GM18505 (cell line): ENCODE results near the gene MFAP2.
"Not testable (repeated sequence)": the region's sequence is repeated elsewhere in the genome, so short reads cannot be mapped to it uniquely, and the experiment has no call there.

Experiments
- ATAC-seq: cut with Tn5 transposase; IDR thresholded peaks from one replicate; pipeline ENCODE4 v1.9.1; 2021; ENCODE audit not compliant: unreplicated experiment
- POLR2A ChIP-seq: IDR thresholded peaks from 4 replicates; pipeline ENCODE4 v1.6.1; 2011; ENCODE audit warnings: borderline replicate concordance; ENCODE audit not compliant: insufficient read depth, insufficient read length; ENCODE audit errors: extremely low read depth

The MFAP2 gene

GRCh38 chr1:16958475-16958874, 21.9 kb downstream of the MFAP2 start:
- no peak for ATAC-seq
- TF ChIP-seq POLR2A = no peak

- TF ChIP-seq POLR2A = no peak
- ATAC-seq = no peak
Observed at GRCh38 chr1:16957731-16958130, 22.7 kb downstream of the MFAP2 start.

- no peak for TF ChIP-seq POLR2A
- ATAC-seq = no peak
Observed at GRCh38 chr1:16956775-16957174, 23.6 kb downstream of the MFAP2 start.

DNA sequence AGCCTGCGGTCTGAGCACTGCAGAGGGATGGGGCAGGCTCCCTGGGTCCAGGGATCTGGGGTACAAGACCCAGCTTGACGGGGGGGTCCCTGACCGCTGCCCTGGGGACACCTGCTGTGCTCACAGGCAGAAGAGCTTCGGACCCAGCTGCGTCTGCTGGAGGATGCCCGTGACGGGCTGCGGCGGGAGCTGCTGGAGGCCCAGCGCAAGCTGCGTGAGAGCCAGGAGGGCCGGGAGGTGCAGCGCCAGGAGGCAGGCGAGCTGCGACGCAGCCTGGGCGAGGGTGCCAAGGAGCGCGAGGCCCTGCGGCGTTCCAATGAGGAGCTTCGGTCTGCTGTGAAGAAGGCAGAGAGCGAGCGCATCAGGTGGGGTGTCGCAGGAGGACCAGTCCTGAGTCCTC, 25.2 kb downstream of the MFAP2 start:
- ATAC-seq = no peak
- TF ChIP-seq POLR2A = no peak

DNA sequence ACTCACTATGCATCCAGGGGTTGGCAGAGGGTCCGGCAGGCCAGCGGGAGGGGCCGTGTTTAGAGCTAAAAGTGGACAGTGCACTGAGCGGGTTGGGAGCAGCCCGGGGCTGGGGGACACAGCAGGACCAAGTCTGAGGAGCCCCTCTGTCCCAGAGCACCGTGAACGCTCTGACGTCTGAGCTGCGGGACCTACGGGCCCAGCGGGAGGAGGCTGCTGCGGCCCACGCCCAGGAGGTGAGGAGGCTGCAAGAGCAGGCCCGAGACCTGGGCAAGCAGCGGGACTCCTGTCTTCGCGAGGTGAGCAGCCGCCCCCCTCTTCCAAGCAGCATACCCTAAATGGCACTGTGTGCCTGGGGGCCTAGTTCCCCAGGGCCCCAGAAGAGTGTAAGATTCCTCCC, 25.8 kb downstream of the MFAP2 start:
- TF ChIP-seq POLR2A = no peak
- no peak for ATAC-seq

- ATAC-seq = not testable (repeated sequence)
Observed at GRCh38 chr1:16952376-16952775, 28.0 kb downstream of the MFAP2 start.

- not testable (repeated sequence) for ATAC-seq
Observed at GRCh38 chr1:16949026-16949425, 31.4 kb downstream of the MFAP2 start.

DNA sequence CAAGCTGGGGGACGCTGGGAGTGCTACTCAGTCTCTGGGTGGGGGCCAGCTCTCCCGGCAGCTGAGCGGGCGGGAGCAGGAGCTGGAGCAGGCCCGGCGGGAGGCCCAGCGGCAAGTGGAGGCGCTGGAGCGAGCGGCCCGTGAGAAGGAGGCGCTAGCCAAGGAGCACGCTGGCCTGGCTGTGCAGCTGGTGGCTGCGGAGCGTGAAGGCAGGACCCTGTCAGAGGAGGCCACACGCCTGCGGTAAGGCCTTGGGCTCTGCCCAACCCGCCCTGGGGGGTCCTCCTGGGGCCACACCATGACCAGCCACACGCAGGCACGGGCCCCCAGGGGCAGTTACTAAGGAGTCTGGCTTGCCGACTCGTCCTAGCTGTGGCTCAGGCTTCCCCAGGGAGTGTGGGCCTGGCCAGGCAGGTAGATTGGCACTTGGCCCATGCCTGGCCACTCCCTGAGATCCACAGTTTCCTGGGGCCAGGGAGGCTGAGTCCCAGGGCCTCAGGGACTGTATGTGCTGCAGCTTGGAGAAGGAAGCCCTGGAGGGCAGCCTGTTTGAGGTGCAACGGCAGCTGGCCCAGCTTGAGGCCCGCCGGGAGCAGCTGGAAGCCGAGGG, 32.0 kb downstream of the MFAP2 start:
- ATAC-seq = not testable (repeated sequence)

GRCh38 chr1:16946646-16947045, 33.8 kb downstream of the MFAP2 start:
- TF ChIP-seq POLR2A = no peak
- ATAC-seq = no peak

- not testable (repeated sequence) for ATAC-seq
Observed at GRCh38 chr1:16946185-16946584, 34.2 kb downstream of the MFAP2 start.

DNA sequence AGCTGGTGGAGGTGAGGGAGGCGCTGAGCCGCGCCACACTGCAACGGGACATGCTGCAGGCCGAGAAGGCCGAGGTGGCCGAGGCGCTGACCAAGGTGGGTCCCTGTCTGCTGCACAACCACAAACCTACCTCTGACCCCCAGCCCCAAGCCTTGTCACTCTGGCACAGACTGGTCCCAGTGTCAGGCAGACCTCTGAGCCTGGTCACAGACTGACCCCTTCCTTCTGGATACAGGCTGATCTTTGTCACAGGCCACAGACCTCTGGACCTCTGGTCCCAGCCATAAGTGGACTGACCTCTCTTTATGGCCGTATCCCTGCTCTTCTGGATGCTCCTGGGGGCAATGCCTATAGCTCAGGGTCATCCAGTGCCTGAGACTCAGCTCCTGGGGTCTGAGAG, 34.9 kb downstream of the MFAP2 start:
- ATAC-seq = not testable (repeated sequence)

- no peak for TF ChIP-seq POLR2A
- ATAC-seq = no peak
Observed at GRCh38 chr1:16944038-16944437, 36.4 kb downstream of the MFAP2 start.

GRCh38 chr1:16939386-16940180, 40.8 kb downstream of the MFAP2 start:
- ATAC-seq = not testable (repeated sequence)

DNA sequence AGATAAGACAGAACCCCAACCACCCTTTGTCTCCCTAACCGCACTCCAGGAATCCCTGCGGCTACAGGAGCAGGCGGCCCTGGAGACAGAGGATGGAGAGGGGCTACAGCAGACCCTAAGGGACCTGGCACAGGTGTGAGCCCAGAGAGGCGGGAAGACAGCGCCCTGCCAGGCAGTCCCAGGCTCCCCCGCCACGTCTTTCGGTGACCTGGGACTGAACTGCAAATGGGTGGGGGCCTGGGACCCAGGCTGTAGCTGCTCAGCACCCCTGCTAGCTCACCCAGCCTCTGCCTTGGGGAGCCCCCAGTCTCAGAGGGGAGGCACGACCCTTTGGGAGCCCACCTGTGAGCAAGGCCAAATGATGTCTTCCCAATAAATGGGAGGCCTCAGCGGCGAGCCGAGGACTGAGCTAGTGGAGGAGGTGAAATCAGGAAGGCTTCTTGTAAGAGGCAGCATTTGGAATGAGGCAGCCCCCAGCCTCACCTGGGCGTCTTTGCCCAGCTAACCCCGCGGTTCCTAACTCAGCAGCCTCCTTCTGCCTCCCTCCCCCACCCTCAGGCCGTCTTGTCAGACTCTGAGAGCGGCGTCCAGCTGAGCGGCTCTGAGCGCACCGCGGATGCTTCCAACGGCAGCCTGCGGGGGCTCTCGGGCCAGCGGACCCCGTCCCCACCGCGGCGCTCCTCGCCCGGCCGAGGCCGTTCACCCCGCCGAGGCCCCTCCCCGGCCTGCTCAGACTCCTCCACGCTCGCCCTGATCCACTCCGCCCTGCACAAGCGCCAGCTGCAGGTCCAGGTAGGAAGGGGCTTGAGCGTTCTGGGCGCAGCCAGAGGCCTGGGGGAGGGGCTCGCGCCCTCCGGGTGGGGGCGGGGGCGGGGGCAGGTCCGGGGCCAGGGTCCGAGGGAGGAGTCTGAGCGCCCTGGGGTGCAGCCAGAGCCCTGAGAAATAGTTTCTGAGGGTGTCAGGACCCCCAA, 41.8 kb downstream of the MFAP2 start:
- ATAC-seq = no peak
- TF ChIP-seq POLR2A = no peak

DNA sequence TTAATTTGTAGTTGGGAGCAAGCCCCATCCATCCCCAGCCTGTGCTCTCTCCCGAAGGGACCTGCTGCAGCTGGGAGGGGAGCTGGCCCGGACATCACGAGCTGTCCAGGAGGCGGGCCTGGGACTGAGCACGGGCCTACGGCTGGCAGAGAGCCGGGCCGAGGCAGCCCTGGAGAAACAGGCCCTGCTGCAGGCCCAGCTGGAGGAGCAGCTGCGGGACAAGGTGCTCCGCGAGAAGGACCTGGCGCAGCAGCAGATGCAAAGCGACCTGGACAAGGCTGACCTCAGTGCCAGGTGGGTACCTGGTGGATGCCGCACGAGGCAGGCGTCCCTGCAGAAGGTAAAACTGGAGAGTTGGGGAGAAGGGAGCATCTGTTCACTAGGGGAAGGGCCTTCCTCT, 43.8 kb downstream of the MFAP2 start:
- ATAC-seq = not testable (repeated sequence)

DNA sequence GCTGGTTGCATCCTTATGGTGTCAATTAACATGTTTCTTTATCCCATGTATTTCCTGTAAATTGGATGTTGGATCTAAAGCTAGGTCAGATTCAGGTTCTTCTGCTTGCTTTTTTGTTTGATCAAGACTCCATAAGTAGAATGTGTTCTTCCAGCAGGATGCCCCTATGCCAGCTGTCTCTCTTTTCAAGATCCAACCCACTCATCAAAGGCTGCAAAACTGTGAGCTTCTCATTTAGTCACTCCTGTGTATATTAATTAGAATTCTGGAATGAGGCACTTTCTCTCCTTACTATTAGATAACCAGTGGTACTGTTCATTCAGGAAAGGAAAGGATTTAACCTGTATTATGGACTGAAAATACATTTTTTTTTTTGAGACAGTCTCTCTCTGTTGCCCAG, 46.5 kb downstream of the MFAP2 start:
- not testable (repeated sequence) for ATAC-seq

- not testable (repeated sequence) for ATAC-seq
Observed at GRCh38 chr1:16931206-16931934, 49.0 kb downstream of the MFAP2 start.

- not testable (repeated sequence) for ATAC-seq
Observed at GRCh38 chr1:16929146-16930041, 51.0 kb downstream of the MFAP2 start.
